OCI-LY7 (cell line): ENCODE measurements around the gene STKLD1. TPM values are rescaled to one million over a fixed set of nuclear protein-coding genes. Genes with fewer than 3 reads are reported as not detected.
A peak's percentile ranks its signal among the peaks of the same experiment; 100 is the strongest.

Experiments used
- BruUV-seq: library from RNA; stranded (reverse); fragments of 400-500 nt; replicated peaks from 2 replicates; lab custom pipeline; 2021; lab: Mats Ljungman, UMichigan
- CTCF ChIA-PET: fragments of 300-600 bp; sonication (Branson Sonifier 250); formaldehyde crosslinking; loops from one replicate; lab custom pipeline; 2022; ENCODE audit warnings: antibody characterized with exemption; ENCODE audit not compliant: unreplicated experiment; lab: Charles Lee
- POLR2A ChIA-PET: fragments of 300-600 bp; sonication (Branson Sonifier 250); formaldehyde crosslinking; loops from one replicate; lab custom pipeline; 2022; ENCODE audit warnings: antibody characterized with exemption; lab: Charles Lee
- DNase-seq: peaks from one replicate; pipeline ENCODE4 v3.0.0-alpha.2; 2015; ENCODE audit warnings: low spot score
- H2AFZ ChIP-seq: fragments of 200-600 bp; sonication (generic), shearing (Covaris generic); 2 replicates; pipeline ENCODE4 v1.6.1; 2014; ENCODE audit warnings: mild to moderate bottlenecking, antibody characterized with exemption, low read length, moderate library complexity
- H3K27ac ChIP-seq: fragments of 200-600 bp; sonication (generic); 2 replicates; pipeline ENCODE4 v1.5.1; 2014; ENCODE audit warnings: mixed run types, low read depth, mild to moderate bottlenecking, moderate library complexity, low read length, inconsistent platforms; ENCODE audit not compliant: poor library complexity, severe bottlenecking
- H3K36me3 ChIP-seq: fragments of 200-600 bp; sonication (generic); 2 replicates; pipeline ENCODE4 v1.6.1; 2014; ENCODE audit warnings: mild to moderate bottlenecking, antibody characterized with exemption, low read length, moderate library complexity, mixed read lengths; ENCODE audit not compliant: insufficient read depth
- H3K4me1 ChIP-seq: fragments of 200-600 bp; sonication (generic); 2 replicates; pipeline ENCODE4 v1.5.1; 2014; ENCODE audit warnings: mild to moderate bottlenecking, low read length; ENCODE audit not compliant: insufficient read depth, poor library complexity, severe bottlenecking
- H3K4me2 ChIP-seq: fragments of 200-600 bp; sonication (generic); 2 replicates; pipeline ENCODE4 v1.6.1; 2014; ENCODE audit warnings: mild to moderate bottlenecking, low read length
- H3K4me3 ChIP-seq: fragments of 200-600 bp; sonication (generic); 2 replicates; pipeline ENCODE4 v1.5.1; 2014; ENCODE audit warnings: mild to moderate bottlenecking, low read depth, low read length; ENCODE audit not compliant: poor library complexity, severe bottlenecking
- H3K79me2 ChIP-seq: fragments of 200-600 bp; sonication (generic); 2 replicates; pipeline ENCODE4 v1.6.1; 2016; ENCODE audit warnings: low read depth, mild to moderate bottlenecking, low read length, moderate library complexity, mixed read lengths; ENCODE audit not compliant: insufficient read depth
- H3K9me2 ChIP-seq: fragments of 200-600 bp; sonication (generic); 2 replicates; pipeline ENCODE4 v1.6.1; 2016; ENCODE audit warnings: mild to moderate bottlenecking, low read length, mixed read lengths; ENCODE audit not compliant: insufficient read depth
- H3K9me3 ChIP-seq: fragments of 200-600 bp; sonication (generic); 2 replicates; pipeline ENCODE4 v1.6.1; 2014; ENCODE audit warnings: mild to moderate bottlenecking, mixed run types, low read length, mixed read lengths
- H4K20me1 ChIP-seq: fragments of 200-600 bp; sonication (generic); 2 replicates; pipeline ENCODE4 v1.6.1; 2014; ENCODE audit warnings: mild to moderate bottlenecking, antibody characterized with exemption, low read length, moderate library complexity, mixed read lengths; ENCODE audit not compliant: insufficient read depth
- EZH2phosphoT487 ChIP-seq: fragments of 200-600 bp; sonication (generic); IDR thresholded peaks from 2 replicates; pipeline ENCODE4 v1.6.1; 2018; ENCODE audit warnings: low read depth, borderline replicate concordance, mild to moderate bottlenecking, mixed run types, antibody characterized with exemption, low read length, moderate library complexity, mixed read lengths
- intact Hi-C: fragments of 100-400 bp; cut with micrococcal nuclease; formaldehyde crosslinking; loops from one replicate; pipeline ENCODE4 v1.10.0; 2022; ENCODE audit not compliant: unreplicated experiment
- total RNA-seq, 2 experiments: library from RNA; depleted of rRNA in 1 of 2; stranded (reverse); fragments of >200 nt in 1 of 2; shearing (Covaris generic) in 1 of 2; gene quantifications; 2 replicates each; pipeline ENCODE4 v1.2.3, GENCODE V29; 2014 to 2022
- TF ChIP-seq, protein P1 (sequence below): fragments of 200-600 bp; sonication (generic); conservative IDR thresholded peaks from 2 replicates; pipeline ENCODE4 v1.5.1; 2014; ENCODE audit warnings: mild to moderate bottlenecking, antibody characterized with exemption, low read length, moderate library complexity, mixed read lengths

STKLD1 gene
- total RNA-seq, 2 experiments from 2014 or later = 1.4 to 1.7 TPM

- Histone ChIP-seq H3K9me2 (no peaks in the 10 kb centered on the region), H4K20me1 (no peaks in the 10 kb centered on the region), H3K4me3 (no peak overlapping the region), H3K4me2 (no peak overlapping the region), H3K4me1 (peaks cover 9% of the 10 kb centered on the region), H3K79me2 (no peaks in the 10 kb centered on the region), H3K36me3 (no peaks in the 10 kb centered on the region), H3K9me3 (no peaks in the 10 kb centered on the region), H2AFZ (no peak overlapping the region), H3K27ac (no peak overlapping the region)
- POLR2A ChIA-PET = interaction anchor here (0.5 kb wide), 1 partner anchor 1410 kb away, joined by 3 read pairs; no protein-coding TSS in a partner anchor
- intact Hi-C loops = no loop called here
- CTCF ChIA-PET = no interaction called here
- DNase-seq = no peak
- TF ChIP-seq, protein P1, sequence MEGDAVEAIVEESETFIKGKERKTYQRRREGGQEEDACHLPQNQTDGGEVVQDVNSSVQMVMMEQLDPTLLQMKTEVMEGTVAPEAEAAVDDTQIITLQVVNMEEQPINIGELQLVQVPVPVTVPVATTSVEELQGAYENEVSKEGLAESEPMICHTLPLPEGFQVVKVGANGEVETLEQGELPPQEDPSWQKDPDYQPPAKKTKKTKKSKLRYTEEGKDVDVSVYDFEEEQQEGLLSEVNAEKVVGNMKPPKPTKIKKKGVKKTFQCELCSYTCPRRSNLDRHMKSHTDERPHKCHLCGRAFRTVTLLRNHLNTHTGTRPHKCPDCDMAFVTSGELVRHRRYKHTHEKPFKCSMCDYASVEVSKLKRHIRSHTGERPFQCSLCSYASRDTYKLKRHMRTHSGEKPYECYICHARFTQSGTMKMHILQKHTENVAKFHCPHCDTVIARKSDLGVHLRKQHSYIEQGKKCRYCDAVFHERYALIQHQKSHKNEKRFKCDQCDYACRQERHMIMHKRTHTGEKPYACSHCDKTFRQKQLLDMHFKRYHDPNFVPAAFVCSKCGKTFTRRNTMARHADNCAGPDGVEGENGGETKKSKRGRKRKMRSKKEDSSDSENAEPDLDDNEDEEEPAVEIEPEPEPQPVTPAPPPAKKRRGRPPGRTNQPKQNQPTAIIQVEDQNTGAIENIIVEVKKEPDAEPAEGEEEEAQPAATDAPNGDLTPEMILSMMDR = no peak
- TF ChIP-seq EZH2phosphoT487 = no peak
- no TSS peak for BruUV-seq
Observed at GRCh38 chr9:133439337-133439736, 63.2 kb downstream of the STKLD1 start.

DNA sequence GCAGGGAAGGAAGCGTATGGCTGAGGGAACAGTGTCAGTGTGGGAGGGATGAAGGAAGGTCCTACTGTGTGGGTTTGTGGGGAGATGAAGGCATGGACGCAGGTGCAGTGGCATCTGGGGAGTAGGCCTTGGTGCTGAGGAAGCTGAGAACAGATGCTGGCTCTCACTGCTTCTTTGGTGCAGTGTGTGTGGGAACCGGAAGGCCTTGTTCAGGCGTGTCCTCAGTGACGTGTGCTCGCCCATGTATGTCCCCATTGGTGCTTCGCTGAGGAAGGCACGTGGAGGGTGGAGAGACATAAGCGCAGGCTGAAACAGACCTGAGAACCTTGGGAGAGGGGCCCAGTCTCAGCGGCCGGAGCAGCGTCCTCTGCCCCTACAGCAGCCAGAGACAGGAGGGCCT is 64.7 kb downstream of the STKLD1 start:
- H3K9me3 ChIP-seq = no peaks in the 10 kb centered on the region
- no peak overlapping the region for H3K4me3 ChIP-seq
- no peaks in the 10 kb centered on the region for H3K79me2 ChIP-seq
- BruUV-seq = no TSS peak
- H3K27ac ChIP-seq = no peak overlapping the region
- ChIA-PET POLR2A (no interaction called here), CTCF (no interaction called here)
- no peak overlapping the region for H3K4me2 ChIP-seq
- TF ChIP-seq, protein P1 = no peak
- no peak for TF ChIP-seq EZH2phosphoT487
- DNase-seq = no peak
- no peaks in the 10 kb centered on the region for H4K20me1 ChIP-seq
- H3K9me2 ChIP-seq = no peaks in the 10 kb centered on the region
- H2AFZ ChIP-seq = no peak overlapping the region
- intact Hi-C loops = no loop called here
- peaks cover 9% of the 10 kb centered on the region for H3K4me1 ChIP-seq
- no peaks in the 10 kb centered on the region for H3K36me3 ChIP-seq

- no peak overlapping the region for H3K4me3 ChIP-seq
- ChIA-PET CTCF (no interaction called here), POLR2A (no interaction called here)
- H2AFZ ChIP-seq = no peak overlapping the region
- no peaks in the 10 kb centered on the region for H3K36me3 ChIP-seq
- DNase-seq = peak; percentile 31
- intact Hi-C loops = no loop called here
- peak overlapping the region; percentile 33; the same call in 1 of the 2 replicates for H3K4me2 ChIP-seq
- no peaks in the 10 kb centered on the region; the same call in 1 of the 2 replicates for H4K20me1 ChIP-seq
- BruUV-seq = no TSS peak
- H3K9me2 ChIP-seq = no peaks in the 10 kb centered on the region
- no peaks in the 10 kb centered on the region for H3K9me3 ChIP-seq
- no peak overlapping the region for H3K27ac ChIP-seq
- H3K79me2 ChIP-seq = no peaks in the 10 kb centered on the region
- H3K4me1 ChIP-seq = peaks cover 9% of the 10 kb centered on the region
- TF ChIP-seq, protein P1 = no peak
- TF ChIP-seq EZH2phosphoT487 = no peak
Observed at GRCh38 chr9:133441571-133441970, 65.4 kb downstream of the STKLD1 start.
